AG10803 (cell line): ENCODE results near the gene OR4D6.

ENCODE experiments used
- DNase-seq: peaks from one replicate; pipeline ENCODE4 v3.0.0; 2010; ENCODE audit warnings: low read depth
- H3K4me3 ChIP-seq: 2 replicates; pipeline ENCODE4 v1.5.1; 2011; ENCODE audit warnings: mild to moderate bottlenecking, low read length, control low read depth
- TF ChIP-seq, protein P1 (sequence below): conservative IDR thresholded peaks from 2 replicates; pipeline ENCODE4 v1.5.1; 2011; ENCODE audit warnings: mild to moderate bottlenecking, low read length, control low read depth, inconsistent platforms

OR4D6 gene

GRCh38 chr11:59448484-59448883, 8.3 kb upstream of the OR4D6 start:
- no peak overlapping the region for H3K4me3 ChIP-seq
- TF ChIP-seq, protein P1, sequence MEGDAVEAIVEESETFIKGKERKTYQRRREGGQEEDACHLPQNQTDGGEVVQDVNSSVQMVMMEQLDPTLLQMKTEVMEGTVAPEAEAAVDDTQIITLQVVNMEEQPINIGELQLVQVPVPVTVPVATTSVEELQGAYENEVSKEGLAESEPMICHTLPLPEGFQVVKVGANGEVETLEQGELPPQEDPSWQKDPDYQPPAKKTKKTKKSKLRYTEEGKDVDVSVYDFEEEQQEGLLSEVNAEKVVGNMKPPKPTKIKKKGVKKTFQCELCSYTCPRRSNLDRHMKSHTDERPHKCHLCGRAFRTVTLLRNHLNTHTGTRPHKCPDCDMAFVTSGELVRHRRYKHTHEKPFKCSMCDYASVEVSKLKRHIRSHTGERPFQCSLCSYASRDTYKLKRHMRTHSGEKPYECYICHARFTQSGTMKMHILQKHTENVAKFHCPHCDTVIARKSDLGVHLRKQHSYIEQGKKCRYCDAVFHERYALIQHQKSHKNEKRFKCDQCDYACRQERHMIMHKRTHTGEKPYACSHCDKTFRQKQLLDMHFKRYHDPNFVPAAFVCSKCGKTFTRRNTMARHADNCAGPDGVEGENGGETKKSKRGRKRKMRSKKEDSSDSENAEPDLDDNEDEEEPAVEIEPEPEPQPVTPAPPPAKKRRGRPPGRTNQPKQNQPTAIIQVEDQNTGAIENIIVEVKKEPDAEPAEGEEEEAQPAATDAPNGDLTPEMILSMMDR, result no peak
- no peak for DNase-seq

DNA sequence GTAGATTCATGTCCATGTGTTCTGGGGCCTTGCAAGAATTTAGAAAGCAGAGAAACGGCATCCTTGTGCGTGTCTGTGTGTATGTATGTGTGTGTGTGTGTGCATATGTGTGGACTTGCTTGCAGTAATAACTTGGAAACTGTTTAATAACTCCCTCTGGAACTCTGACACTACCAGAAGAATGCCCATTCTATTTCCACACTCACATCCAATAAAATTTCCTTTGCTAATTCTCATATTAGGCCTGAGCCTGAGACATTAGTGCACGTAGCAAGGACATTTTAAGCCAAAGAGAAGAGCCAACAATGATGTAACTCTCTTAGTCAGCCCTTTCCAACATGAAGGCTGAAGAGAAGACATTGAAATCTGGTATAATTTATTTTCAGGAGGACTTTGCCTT, 3.2 kb downstream of the OR4D6 start:
- TF ChIP-seq, protein P1, result no peak
- no peak for DNase-seq
- H3K4me3 ChIP-seq, result no peak overlapping the region

GRCh38 chr11:59463190-59463641, 6.5 kb downstream of the OR4D6 start:
- no peak overlapping the region for H3K4me3 ChIP-seq
- peak; percentile 10 for DNase-seq
- TF ChIP-seq, protein P1, result 0 out of 2 replicates have a peak, but pooled peaks have one; percentile 10

- H3K4me3 ChIP-seq, result no peak within 1 kb of the TSS
- DNase-seq, result no peak
- TF ChIP-seq, protein P1, result no peak
Measured at GRCh38 chr11:59473015-59473414, 16.3 kb downstream of the OR4D6 start, which contains the start of gene OR4D10. OR4D10 (plus strand) TSS chr11:59473315; CDS start chr11:59477430, 4,115 bp downstream.

DNA sequence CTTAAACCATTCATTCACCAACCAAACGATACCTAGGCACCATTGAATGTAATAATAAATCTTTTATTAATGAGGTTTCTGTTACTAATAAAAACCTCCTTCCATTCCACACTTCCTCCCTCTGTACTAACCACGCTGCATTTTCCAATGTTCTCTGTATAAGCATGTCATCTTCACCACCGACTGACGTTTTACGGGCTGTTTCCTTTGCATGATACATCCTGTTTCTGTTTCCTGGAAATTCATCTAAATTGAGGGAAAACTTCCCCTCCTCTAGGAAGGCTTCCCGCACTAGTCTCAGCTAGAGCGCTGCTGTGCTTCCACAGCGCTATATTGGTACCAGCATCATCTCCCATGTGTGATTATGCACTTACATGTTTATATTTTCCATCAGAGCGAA, 18.4 kb downstream of the OR4D6 start:
- TF ChIP-seq, protein P1, result no peak
- no peak for DNase-seq
- H3K4me3 ChIP-seq, result no peak overlapping the region

- TF ChIP-seq, protein P1, result no peak
- no peak overlapping the region for H3K4me3 ChIP-seq
- DNase-seq, result no peak
Measured at GRCh38 chr11:59479906-59480305, 23.1 kb downstream of the OR4D6 start.

GRCh38 chr11:59480359-59480758, 23.6 kb downstream of the OR4D6 start:
- H3K4me3 ChIP-seq, result no peak overlapping the region
- DNase-seq, result no peak
- TF ChIP-seq, protein P1, result no peak
